Activated effector memory CD4-positive, alpha-beta T cell treated with anti-CD3 and anti-CD28 coated beads, Interleukin-2, amount 50 U/mL, for 16 hours (primary cell): ENCODE results near the gene FNDC3B.

Source experiments
- DNase-seq: peaks from one replicate; pipeline ENCODE4 v3.0.0-alpha.2; 2020

The FNDC3B gene

DNA sequence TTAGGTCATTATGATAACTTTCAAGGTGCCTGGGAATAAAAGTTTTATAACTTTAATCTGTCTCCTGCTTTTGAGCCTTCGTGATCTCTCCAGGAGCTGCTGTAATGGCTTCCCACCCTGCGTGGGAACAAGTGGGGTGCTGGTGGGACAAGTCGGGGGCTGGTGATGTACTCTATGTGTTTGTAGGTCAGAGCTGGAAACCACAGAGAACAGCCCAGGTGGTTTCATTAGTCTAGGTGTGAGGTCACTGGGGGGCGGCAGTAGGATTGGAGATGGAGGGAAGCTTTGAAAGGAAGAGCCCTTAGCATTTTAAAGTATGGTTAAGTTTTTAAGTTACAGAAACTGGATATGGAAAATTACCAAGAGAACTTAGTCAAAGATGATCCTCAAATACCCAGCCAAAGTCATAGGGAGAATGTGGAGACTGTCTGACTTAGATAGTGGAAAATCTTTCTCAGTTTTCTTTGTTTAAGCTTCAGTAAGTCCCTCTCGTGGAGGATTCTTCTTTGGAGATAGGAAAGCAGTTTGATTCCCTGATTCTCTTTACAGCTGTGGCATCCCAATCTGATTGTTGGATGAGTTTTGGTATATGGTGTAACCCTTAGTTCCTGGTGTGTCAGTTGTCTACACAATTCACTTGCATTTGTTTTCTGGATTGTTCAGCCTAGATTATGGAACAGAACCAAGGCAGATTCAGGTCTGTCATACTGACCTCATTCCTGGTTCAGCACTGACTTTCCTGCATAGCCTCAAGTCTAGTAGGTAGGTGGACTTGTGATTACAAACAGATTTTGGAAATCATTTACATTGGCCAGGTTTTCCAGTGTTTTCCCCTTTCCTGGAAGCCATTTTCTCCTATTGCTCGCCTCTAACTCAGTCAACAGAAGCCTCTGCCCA lies 115.6 kb downstream of the FNDC3B start:
- no peak for DNase-seq

DNA sequence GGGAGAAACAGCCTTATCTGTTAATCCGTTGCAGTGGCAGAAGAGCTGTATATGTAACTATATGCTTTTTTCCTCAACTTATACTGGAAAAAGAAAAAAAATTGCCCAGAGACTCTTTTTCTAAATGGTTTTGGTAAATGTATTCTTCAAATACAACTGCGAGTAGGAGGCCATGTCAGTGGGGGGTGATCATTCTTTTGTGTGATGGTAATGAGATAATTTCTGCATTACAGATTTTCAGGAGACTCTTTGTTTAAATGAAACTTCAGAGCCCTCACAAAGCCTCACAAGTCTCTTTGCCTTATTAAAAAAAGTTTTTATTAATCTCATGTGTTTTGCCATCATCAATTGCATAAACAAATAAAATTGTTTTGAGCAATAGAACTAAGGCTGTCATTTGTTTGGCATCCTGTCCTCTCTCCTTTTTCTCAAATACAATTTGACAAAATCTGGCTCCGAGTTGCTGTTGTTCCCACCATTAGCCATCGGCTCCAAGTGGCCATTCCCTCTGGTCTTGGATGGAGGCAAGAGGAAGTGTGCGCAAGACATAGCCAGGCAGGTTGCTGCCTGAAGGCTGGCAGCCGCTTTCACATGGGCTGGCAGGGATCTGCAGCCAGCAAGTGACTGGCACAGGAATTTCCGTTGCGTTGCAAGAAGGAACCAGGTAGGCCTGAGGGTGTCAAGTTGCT lies 116.7 kb downstream of the FNDC3B start:
- DNase-seq = no peak

DNA sequence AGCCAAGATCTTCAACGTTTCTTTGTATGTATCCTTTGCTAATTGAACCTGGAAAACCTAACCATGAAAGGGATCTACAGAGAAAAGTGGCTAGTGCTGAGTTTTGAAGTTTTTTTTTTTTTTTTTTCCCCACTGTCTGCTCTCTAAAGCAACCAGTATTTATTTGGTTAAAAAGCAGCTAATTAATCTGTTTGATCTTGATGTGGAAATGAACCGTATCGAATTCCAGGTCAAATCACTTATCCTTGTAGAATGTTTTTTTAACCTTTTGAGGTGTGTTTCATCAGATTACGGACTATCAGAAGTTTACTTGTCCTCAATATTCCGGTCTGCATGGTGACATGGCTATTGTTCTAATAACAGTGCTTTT lies 117.2 kb downstream of the FNDC3B start:
- no peak for DNase-seq

DNA sequence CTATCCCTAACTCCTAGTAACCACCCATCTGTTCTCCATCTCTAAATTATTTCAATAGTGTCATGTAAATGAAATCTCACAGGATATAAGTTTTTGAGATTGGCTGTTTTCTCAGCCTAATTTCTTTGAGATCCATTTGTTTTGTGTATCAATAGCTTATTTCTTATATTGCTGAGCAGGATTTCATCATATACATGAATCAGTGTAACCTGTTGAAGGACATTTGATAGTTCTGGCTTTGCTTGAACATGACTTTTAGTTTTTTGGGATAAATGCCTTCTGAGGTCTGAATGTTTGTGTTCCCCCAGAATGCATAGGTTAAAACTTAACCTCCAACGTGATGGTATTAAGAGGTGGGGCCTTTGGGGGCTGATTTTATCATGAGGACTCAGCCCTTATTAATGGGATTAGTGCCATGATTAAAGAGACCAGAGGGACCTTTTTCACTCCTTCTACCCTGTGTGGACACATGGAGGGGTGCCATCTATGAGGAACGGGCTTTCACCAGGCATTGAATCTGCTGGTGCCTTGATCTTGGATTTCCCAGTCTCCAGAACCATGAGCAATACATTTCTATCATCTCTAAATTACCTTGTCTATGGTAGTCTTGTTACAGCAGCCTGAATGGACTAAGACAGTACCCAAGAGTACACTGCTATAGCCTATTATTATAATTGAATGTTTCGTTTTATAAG lies 118.3 kb downstream of the FNDC3B start:
- no peak for DNase-seq

DNA sequence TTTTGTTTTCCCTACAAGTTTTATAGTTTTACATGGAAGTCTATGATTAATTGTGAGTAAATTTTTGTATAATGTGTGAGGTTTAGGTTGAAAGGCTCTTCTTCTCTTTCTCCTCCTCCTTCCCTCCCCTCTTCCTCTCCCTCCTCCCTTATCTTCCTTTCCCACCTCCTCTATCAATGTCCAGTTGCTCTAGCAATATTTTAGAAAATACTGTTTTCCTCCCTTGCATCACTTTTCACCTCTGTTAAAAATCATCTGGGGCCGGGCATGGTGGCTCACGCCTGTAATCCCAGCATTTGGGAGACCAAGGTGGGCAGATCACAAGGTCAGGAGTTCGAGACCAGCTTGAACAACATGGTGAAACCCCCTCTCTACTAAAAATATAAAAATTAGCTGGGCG lies 119.4 kb downstream of the FNDC3B start:
- DNase-seq = no peak

DNA sequence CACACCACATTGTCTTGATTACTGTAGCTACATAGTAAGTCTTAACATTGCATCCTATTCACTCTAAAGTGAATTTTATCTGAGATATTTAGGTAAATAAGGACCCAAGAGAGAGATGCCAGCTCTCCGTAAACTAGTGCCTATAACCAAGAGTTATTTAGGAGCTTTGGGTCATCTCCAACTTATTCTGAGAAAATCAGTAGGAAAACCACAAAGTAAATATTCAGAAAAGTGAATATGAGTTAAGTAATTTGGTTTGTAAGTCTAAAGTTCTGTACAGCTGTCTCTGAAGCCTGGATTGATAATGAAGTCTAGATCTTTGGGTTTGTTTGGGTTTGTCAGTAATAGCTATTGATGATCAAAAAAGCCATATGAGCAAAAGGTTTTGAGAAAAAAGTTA lies 120.0 kb downstream of the FNDC3B start:
- DNase-seq = no peak

DNA sequence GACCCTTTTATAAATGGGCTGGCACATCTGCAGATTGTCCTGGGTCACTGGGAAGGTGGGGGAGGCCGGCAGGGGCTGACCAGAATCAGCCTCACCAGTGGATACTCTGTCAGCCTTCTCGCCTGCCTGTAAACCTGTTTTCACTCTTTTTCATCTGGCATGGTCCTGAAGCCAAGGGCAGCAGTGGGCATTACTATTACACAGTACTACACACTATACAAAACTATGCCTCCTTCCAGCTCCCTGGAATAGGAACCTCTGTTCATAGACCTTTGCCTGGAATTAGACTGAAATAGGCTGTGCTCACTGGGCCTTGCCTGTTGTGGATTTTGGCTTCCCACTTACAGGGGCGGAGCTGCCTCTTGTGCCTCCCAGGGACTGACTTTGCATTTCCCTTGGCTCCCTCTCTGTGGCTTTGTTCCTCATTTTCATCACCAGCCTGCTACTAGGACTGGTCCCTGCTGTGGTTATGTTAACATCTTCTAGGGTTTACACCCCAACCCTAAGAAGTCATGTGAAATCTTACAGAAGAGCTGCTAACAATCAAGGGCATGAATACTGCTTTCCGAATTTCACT lies 120.7 kb downstream of the FNDC3B start:
- no peak for DNase-seq

DNA sequence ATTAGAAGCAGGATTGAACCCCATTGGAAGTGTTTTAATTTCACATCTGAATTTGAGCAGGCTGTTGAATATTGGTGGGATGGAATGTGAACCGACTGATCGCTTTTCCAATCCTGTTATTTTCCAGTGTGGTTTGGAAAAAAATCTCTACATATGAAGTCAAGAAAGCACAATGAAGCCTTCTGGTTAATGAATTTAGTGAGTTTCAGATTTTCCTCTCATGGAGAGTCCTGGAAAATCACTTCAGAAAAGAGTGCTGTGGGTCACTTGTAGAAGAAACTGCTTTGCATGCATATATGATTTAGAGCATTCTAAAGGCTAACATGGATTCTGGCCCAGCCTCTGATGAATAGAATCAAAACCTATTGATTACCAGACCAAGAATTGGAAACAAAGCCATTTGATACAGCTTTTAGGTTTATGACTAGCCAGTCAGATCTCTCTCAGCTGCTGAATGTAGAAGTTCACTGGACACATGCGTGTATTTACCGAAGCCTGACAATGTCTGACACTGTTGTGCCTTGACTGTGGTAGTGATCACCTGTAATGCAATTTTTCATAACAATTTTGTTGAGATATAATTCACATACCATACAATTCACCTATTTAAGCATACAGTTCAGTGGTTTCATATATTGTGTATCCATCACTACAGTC lies 121.9 kb downstream of the FNDC3B start:
- no peak for DNase-seq

DNA sequence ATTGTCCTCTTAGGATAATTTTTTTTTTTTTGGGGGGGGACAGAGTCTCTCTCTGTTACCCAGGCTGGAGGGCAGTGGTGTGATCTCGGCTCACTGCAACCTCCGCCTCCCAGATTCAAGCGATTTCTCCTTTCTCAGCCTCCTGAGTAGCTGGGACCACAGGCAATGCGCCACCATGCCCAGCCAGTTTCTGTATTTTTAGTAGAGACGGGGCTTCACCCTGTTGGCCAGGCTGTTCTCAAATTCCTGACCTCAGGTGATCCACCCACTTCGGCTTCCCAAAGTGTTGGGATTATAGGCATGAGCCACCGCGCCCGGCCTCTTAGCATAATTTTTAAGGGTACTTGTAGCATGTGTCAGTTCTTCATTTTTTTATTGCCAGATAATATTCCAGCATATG lies 122.6 kb downstream of the FNDC3B start:
- no peak for DNase-seq

DNA sequence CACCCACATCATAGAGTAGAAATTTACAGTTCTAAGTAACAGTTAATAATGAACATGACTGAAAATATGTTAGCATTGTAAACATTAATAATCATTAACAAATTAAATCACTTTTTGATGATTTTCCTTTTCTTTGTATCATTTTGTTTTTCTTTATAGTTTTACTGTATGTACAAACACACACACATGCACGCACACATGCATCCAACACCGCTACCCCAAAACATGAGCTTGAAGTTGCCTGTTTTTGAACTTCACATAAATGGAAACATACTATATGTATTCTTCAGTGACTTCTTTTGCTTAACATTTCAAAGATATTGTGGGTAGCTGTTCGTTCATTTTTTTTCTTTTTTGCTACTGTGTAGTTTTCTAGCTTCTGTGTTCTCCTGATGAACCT lies 123.9 kb downstream of the FNDC3B start:
- DNase-seq = no peak

DNA sequence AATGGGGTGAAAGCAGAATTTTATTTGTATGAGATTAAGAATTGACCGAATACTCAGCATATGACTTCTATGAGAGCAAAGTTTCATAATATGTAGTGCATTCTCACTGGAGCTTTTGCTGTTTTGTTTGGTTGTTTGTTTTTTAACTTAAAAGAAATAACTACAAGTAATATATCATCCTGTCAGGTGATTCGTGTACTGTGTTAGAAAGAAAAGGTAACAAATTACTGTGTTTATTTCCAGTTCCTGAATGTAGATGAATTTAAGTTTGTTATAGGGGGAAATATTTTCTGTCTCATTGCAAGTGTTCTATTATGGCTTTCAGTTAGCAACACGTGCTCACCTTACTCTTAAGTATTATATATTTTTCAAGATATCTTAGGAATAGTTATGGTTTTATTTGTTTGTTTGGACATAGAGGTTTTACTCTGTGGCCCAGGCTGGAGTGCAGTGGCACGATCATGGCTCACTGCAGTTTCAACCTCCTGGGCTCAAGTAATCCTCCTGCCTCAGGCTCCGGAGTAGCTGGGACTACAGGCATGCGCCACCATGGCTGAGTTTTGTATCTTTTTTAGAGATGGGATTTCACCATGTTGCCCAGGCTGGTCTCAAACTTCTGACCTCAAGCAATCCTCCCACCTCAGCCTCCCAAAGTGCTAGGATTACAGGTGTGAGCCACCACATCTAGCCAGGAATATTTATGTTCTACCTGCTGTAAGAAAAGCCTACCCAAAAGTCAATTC lies 125.4 kb downstream of the FNDC3B start:
- no peak for DNase-seq

DNA sequence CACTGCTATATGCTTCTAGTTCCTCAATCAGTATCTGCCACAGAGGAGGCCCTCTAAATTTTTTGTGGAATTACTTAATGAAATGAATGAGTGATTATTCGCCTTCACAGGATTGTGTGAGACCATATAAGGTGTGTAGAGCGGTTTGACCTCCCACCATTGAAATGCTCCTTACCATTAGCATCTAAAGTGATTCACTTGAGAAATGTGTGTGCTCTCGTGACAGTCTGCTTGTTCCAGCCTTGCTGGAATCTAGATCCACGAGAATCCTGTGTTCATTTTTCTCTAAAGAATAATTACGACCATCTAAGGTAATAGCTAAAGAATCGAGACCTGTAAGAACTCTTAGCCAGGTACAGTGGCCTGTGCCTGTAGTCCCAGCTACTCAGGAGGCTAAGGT lies 126.9 kb downstream of the FNDC3B start:
- DNase-seq = no peak

DNA sequence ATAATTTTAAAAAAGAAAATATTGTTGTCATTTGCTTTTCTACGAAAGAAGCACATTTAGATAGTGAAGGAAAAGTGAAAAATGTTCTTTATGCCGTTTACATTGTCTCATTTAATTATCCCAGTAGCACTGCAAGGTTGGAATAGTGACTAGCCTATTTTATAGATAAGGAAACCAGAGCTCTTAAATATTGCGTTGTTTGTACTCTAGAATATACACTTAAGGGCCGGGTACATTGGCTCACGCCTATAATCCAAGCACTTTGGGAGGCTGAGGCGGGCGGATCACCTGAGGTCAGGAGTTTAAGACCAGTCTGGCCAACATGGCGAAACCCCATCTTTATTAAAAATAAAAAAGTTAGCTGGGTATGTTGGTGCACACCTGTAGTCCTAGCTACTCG lies 127.5 kb downstream of the FNDC3B start:
- no peak for DNase-seq

DNA sequence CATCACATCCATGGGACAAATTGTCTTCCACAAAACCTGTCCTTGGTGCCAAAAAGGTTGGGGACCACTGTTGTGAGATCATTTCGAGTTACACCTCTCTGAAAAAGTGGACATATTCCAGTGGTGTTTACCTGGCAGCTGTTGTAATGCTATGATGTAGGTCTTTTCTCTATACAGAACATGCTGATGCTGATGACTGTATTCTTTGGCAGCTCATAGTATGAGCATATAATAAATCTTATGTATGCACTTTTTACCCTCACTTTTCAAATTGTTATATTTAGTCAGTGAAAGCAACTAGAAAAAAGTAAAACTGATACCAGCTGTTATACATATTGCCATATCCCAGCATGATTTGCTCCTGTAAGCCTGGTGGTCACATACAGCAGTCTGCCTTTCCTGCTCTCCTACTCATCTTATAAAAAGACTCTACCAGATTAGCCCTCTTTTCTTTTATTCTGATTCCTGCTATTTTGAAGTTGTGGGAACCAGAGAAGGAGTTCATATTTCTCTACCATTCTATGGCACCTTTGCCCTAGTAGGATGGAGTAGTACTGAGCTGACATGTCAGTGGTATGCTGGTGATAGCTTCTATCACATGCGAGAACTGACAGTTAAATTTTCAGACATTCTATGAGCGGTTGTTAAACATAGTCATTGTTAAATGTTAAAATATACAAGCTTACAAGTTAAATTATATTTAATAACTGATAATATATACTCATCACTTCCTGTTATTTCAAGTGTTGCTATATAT lies 128.7 kb downstream of the FNDC3B start:
- no peak for DNase-seq

DNA sequence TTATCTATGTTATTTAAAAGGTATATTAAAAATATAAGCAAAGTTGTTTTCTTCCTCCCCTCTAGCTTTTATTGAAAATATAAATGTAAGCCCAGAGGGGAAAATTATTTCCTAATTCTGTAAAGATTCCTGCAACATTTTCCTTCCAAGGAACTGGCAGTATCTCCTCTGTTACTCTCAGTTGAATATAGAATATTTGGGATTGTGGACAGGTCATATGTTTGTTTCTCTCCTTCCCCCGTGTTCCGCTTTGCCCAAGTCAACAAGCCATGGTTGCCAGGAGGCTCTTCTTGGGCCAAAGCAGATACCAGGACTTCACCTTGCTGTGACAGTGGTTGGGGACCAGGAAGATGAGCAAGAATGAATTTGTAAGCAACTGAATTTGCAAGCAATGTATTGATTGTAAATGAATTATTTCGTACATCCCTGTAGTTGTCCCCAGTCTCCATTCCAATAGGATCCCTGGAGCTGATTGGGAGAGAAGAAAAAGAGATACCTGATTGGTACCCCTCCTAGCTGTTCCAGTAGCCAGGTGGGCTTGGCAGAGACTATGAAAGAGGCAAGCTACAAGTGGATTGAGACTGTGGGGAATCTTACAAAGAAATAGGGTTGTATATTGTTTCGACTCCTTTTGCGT lies 130.8 kb downstream of the FNDC3B start:
- DNase-seq = no peak

DNA sequence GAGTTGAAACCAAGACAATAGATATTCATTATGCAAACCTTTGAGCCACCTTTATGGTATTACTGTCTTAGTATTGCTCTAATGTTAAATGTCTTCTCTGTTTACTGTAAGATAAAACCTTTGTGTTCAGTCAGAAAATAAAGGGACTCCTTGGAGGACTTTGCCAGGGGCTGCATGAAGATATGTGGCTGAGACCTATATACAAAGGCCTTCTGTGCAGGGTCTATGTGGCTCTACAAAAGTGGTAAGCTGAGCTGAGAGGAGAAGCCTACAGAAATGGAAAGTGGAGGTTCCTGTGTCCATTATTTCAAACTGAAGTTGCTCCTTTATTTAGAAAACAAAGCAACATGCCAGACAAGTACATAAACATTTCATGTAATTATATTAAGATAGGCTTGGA lies 131.5 kb downstream of the FNDC3B start:
- no peak for DNase-seq

DNA sequence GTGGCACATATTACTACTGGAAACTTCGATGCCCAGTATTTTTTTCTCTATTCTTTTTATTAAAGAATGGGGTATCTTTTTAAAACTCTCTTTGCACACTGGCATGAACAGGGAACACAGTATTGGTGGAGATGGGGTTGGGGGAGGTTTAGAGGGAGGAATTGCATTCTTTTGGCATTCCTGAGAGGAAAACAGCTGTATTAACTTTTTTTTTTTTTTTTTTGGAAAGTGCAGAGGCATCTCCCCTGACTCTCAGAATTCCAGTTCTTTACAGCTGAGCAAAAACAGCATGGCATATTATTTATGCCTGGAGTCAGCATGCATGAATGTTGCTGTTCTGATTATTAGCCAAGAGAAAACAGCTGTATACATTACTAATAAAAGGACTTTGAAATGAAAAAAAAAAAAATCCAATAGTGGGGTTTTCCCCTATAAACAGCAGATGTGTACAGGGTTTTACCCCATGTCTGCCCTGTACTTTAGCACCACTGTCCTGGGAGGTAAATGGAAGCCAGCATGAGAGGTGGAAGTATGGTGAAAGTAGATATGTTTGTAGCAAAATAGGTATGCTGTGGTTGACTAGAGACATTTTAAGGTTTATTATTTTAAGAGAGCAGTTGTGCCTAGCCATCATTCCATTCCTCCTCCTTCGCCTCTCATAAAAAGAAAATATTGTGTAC lies 132.2 kb downstream of the FNDC3B start:
- no peak for DNase-seq

DNA sequence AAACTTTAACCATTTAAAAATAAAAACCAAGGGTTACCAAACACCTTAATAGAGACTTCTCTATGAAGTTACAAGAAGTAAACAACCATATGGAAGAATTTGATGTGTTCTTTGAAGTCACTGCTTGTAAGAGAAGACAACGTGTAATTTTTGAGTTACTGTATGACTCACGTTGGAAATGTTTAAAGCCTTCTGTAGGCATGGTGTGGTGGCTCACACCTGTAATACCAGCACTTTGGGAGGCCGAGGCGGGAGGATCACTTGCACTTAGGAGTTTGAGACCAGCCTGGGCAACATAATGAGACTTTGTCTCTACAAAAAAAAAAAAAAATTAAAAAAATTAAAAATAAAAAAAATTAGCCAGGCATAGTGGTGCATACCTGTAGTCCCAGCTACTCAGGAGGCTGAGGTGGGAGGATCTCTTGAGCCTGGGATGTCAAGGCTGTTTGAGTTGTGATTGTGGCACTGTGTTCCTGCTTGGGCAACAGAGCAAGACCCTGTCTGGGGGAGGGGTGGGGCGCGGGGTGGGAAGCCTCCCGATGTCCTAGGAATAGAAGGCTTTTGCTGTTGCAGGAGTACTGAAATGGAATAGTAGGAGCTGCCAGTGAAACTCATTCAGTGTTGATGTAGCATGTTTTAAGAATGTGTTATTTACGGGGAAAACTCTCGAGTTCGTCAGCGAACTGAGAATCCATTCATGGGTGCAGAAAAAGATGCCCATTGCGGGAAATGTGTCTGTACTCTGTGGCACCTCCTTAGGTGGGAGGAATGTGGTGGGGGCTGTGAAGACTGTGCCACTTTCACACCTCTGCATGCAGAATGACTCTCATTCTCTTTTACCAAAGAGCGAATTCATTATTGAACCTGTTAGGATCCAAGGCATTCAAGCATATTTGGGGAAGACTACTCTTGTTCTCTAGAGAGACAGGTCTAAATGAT lies 134.2 kb downstream of the FNDC3B start:
- no peak for DNase-seq
